ENCODE results near the gene OPCML.

GRCh38 chr11:133480722-133481121 lies 51.6 kb downstream of the OPCML start:
- TF ChIP-seq CTCF (conservative IDR thresholded peaks at IDR 0.05; ENCODE audit: low read length), result no peak
- no peak for TF ChIP-seq EZH2phosphoT487 (IDR thresholded peaks at IDR 0.05; ENCODE audit: borderline replicate concordance)
